Effector memory CD4-positive, alpha-beta T cell (primary cell): ENCODE measurements around the gene PACRG.

Experiments
- DNase-seq, 3 donors: peaks; one replicate each; pipeline ENCODE4 v3.0.0-alpha.2; 2020
- H3K27ac ChIP-seq: 2 replicates; pipeline ENCODE4 v1.7.0; 2013; ENCODE audit warnings: mild to moderate bottlenecking, low read length, moderate library complexity; ENCODE audit not compliant: insufficient read depth, poor library complexity, severe bottlenecking
- H3K27me3 ChIP-seq: replicated peaks from 2 replicates; pipeline ENCODE4 v1.7.0; 2013; ENCODE audit warnings: mild to moderate bottlenecking, low read length; ENCODE audit not compliant: insufficient read depth, control insufficient read depth, poor library complexity, severe bottlenecking
- H3K36me3 ChIP-seq: 2 replicates; pipeline ENCODE4 v1.7.0; 2013; ENCODE audit warnings: mild to moderate bottlenecking, low read length, moderate library complexity; ENCODE audit not compliant: control insufficient read depth, insufficient read depth
- H3K4me1 ChIP-seq: 2 replicates; pipeline ENCODE4 v1.7.0; 2013; ENCODE audit warnings: low read length, mild to moderate bottlenecking; ENCODE audit not compliant: control insufficient read depth, insufficient read depth, poor library complexity, severe bottlenecking
- H3K4me3 ChIP-seq: 2 replicates; pipeline ENCODE4 v1.7.0; 2013; ENCODE audit warnings: low read length, low read depth, mild to moderate bottlenecking; ENCODE audit not compliant: insufficient read depth, poor library complexity, severe bottlenecking
- H3K9me3 ChIP-seq: 2 replicates; pipeline ENCODE4 v1.7.0; 2013; ENCODE audit warnings: mild to moderate bottlenecking, low read length, moderate library complexity; ENCODE audit not compliant: control insufficient read depth

The PACRG gene

GRCh38 chr6:162688751-162689345 lies 38.9 kb upstream of the PACRG start:
- no peaks in the 10 kb centered on the region for H3K27me3 ChIP-seq
- no peak overlapping the region for H3K27ac ChIP-seq
- H3K4me3 ChIP-seq, result no peak overlapping the region
- no peaks in the 10 kb centered on the region for H3K36me3 ChIP-seq
- no peak for DNase-seq
- H3K9me3 ChIP-seq, result no peaks in the 10 kb centered on the region
- no peaks in the 10 kb centered on the region for H3K4me1 ChIP-seq

GRCh38 chr6:162690158-162690557 lies 37.6 kb upstream of the PACRG start:
- no peak overlapping the region for H3K4me3 ChIP-seq
- H3K9me3 ChIP-seq, result no peaks in the 10 kb centered on the region
- no peaks in the 10 kb centered on the region for H3K4me1 ChIP-seq
- H3K27me3 ChIP-seq, result no peaks in the 10 kb centered on the region
- DNase-seq, result no peak
- H3K36me3 ChIP-seq, result no peaks in the 10 kb centered on the region
- H3K27ac ChIP-seq, result no peak overlapping the region

- H3K27me3 ChIP-seq, result no peaks in the 10 kb centered on the region
- DNase-seq, result no peak
- no peak overlapping the region for H3K27ac ChIP-seq
- no peaks in the 10 kb centered on the region for H3K9me3 ChIP-seq
- no peaks in the 10 kb centered on the region for H3K4me1 ChIP-seq
- no peak overlapping the region for H3K4me3 ChIP-seq
- H3K36me3 ChIP-seq, result no peaks in the 10 kb centered on the region
Measured at GRCh38 chr6:162697872-162698403, 29.8 kb upstream of the PACRG start.

- Histone ChIP-seq H3K9me3 (no peaks in the 10 kb centered on the region), H3K36me3 (no peaks in the 10 kb centered on the region), H3K4me3 (no peak overlapping the region), H3K4me1 (no peaks in the 10 kb centered on the region), H3K27me3 (no peaks in the 10 kb centered on the region), H3K27ac (no peak overlapping the region)
- no peak for DNase-seq
Measured at GRCh38 chr6:162698440-162698839, 29.3 kb upstream of the PACRG start.

- H3K9me3 ChIP-seq, result no peaks in the 10 kb centered on the region
- no peak for DNase-seq
- no peak overlapping the region for H3K4me3 ChIP-seq
- H3K4me1 ChIP-seq, result no peaks in the 10 kb centered on the region
- no peak overlapping the region for H3K27ac ChIP-seq
- no peaks in the 10 kb centered on the region for H3K27me3 ChIP-seq
- H3K36me3 ChIP-seq, result no peaks in the 10 kb centered on the region
Measured at GRCh38 chr6:162699961-162700360, 27.8 kb upstream of the PACRG start.

- DNase-seq, result no peak
- H3K4me3 ChIP-seq, result no peak overlapping the region
Measured at GRCh38 chr6:162700966-162701365, 26.8 kb upstream of the PACRG start.

GRCh38 chr6:162701551-162701950 lies 26.2 kb upstream of the PACRG start:
- Histone ChIP-seq H3K9me3 (no peaks in the 10 kb centered on the region), H3K36me3 (no peaks in the 10 kb centered on the region), H3K4me1 (no peaks in the 10 kb centered on the region), H3K27me3 (no peaks in the 10 kb centered on the region), H3K27ac (no peak overlapping the region), H3K4me3 (no peak overlapping the region)
- no peak for DNase-seq

More at GRCh38 chr6:162700966-162701365, 26.8 kb upstream of the PACRG start:
- H3K27ac ChIP-seq, result no peak overlapping the region
- no peaks in the 10 kb centered on the region for H3K36me3 ChIP-seq
- no peaks in the 10 kb centered on the region for H3K9me3 ChIP-seq
- H3K27me3 ChIP-seq, result no peaks in the 10 kb centered on the region
- no peaks in the 10 kb centered on the region for H3K4me1 ChIP-seq

GRCh38 chr6:162702446-162702845 lies 25.3 kb upstream of the PACRG start:
- no peak for DNase-seq
- Histone ChIP-seq H3K27ac (no peak overlapping the region), H3K9me3 (no peaks in the 10 kb centered on the region), H3K4me3 (no peak overlapping the region), H3K4me1 (no peaks in the 10 kb centered on the region), H3K27me3 (no peaks in the 10 kb centered on the region), H3K36me3 (no peaks in the 10 kb centered on the region)

- Histone ChIP-seq H3K27ac (no peak overlapping the region), H3K4me3 (no peak overlapping the region), H3K27me3 (no peaks in the 10 kb centered on the region), H3K9me3 (no peaks in the 10 kb centered on the region), H3K4me1 (no peaks in the 10 kb centered on the region), H3K36me3 (no peaks in the 10 kb centered on the region)
- no peak for DNase-seq
Measured at GRCh38 chr6:162704001-162704400, 23.8 kb upstream of the PACRG start.

GRCh38 chr6:162705736-162706135 lies 22.0 kb upstream of the PACRG start:
- no peak overlapping the region for H3K27ac ChIP-seq
- no peak for DNase-seq
- no peak overlapping the region for H3K4me3 ChIP-seq
- no peaks in the 10 kb centered on the region for H3K4me1 ChIP-seq
- H3K9me3 ChIP-seq, result no peaks in the 10 kb centered on the region
- no peaks in the 10 kb centered on the region for H3K27me3 ChIP-seq
- H3K36me3 ChIP-seq, result no peaks in the 10 kb centered on the region
